ENCODE data around the gene DSEL.
A peak's percentile ranks its signal among the peaks of the same experiment; 100 is the strongest.

DSEL gene

DNA sequence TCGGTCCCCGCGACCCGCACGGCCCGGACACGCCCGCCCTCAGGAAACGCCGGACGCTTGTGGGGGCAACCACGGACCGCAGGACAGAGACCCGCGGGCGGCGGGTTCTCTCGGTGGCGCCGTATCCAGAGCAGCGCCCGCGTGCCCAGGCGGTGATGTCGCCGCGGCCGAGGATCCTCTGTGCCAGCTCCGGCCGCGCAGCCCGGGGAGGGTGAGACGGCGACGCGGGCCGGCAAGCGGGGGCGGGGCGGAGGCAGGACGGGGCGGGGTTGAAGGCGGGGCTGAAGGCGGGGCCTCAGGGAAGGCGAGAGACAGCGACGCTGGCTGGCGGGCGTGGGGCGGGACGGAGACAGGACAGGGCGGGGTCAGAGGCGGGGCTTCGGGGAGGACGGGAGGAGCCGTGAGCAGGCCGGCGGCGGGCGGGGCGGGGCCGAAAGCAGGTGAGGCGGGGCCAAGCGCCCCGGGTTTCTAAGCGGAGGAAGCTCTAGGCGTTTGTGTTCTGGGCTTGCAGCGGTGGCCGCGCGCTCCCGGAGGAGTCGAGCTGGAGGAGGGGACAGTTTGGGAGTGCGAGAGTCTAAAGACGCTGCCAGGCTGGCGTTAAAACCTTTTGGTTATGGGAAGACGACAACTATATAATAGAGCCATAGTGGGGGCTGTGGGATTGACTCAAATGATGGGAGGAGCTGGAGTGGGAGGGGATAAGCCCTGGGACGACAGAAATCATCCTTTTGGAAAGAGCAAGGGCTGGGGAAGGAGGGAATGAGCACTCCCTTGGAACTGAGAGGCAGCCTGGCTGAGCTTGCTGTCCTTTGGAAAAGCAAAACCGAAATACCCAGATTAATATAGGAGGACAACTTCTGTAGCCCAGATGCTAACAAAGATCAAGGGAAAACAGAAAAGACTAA, at the start of gene DSEL:
Gene DSEL (minus strand): TSS at position 182 of the 905 bp plus-strand sequence. CDS start 2,112 bp downstream, outside the sequence.
- peak; percentile 82 for DNase-seq

DNA sequence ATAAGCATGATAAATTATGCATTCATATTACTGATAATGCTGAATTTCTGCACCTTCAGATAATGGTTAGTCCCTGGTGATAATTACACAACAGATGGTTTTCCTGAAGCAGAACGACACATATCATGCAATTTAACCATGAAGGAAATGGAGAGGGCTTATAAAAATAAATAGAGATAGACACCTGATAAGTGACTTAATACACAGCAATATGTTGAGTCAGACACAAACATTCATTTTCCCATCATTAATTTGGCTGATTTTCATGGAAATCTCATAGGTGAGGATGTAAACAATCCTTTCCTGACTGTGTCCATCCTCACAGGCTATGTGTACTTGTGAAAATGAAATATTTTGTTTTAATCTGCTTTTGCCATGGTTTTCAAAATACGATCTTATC, 36.9 kb upstream of the DSEL start:
- DNase-seq, result peak; percentile 72

DNA sequence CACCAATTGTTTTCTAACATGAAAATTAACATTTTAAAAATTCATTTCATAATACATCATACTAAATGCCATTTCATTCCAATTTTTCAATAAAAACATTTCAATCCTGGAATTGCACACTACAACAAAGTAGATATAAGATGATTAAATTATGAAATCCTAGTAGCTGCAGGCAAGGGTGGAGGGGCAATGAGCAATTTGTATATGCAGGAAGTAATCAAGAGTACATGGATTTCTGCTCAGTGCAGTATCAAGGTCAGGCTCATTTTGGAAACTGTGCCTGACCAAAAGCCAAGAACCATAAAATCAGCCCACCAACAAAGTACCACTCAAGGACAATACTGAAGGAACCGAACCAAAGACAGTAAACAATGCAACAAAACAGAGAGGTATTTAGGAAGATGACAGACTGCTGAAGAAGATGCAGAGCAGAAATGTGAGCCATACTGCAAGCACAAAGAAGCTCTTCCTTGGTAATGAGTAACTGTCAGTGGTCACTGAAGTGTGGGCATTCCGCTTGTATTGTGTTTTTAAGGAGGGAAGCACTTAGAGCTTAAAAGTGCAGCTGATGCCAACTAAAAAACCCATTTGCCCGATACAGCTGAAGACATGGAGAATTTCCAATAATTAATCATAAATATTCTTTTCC, 34.5 kb upstream of the DSEL start:
- DNase-seq, result no peak

DNA sequence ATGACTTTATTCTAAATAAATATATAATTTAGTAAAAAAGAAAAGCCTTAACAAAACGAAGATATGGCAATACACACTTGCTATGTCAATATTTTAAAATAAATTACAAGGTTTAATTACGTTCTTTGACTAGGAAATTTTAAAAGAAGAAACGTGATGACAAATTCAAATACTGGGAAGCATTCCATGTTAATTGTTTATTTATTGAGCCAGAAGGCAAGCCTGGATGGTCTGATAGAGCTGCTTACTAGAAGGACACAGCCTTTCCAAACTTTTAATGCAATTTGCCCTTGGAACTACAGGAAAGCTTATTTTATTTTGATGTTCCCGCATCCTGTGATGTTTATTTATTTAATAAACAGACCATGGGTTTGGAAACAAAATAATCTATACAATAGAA, 33.4 kb upstream of the DSEL start:
- DNase-seq, result no peak

DNA sequence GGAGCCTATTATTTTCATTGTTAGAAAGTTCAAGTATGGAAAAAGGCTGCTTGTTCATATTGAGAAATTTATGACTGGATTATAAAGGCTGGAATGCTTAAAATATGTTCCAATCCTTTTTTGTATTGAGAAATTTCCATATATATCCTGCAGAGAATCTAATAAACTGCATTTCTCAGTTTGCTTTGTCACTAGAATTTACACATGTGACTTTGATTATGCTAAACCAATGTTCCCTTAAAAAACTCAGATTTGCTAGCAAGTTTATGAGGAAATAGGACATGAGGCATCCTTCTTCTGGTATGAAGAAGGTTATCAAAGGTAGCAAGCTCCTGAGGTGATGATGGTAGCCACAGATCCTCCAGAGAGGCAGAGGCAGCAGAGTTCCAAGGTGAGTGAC, 29.2 kb upstream of the DSEL start:
- no peak for DNase-seq

DNA sequence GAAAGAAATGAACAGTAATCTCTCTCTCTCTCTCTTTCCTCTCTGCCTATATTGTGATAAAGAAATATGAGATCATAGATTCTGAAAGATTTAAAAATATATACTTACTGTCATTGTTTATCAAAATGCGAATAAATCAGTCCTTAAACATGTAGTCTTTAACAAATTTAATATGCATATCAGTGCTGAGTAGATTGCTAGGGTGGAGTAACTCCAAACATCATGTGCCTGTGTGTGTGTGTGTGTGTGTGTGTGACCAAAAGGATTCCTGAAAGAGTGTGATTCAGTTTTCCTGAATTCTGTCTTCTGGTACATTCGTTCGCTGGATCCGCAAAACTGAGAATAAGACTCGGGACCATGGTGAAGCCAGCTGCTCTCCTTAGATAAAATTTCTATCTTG, 24.0 kb upstream of the DSEL start:
- no peak for DNase-seq

DNA sequence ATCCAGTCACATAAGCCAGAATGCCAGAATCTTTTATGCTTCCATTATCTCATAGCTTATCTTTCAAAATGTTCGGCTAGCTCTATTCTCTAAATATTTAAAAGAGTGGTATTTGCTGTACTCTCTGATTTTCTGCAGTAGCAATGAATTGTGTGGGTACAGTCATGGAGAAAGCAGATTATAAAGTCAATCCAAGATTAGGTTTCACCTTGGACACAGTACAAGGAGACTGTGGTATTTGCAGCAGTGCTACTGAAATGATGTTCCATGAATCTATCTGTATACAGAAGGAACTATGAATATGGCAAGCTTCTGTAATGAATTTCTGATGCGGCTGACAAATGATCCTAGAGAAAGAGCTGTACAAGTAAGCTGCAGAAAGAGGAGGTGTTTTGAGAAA, 15.4 kb upstream of the DSEL start:
- DNase-seq, result no peak

DNA sequence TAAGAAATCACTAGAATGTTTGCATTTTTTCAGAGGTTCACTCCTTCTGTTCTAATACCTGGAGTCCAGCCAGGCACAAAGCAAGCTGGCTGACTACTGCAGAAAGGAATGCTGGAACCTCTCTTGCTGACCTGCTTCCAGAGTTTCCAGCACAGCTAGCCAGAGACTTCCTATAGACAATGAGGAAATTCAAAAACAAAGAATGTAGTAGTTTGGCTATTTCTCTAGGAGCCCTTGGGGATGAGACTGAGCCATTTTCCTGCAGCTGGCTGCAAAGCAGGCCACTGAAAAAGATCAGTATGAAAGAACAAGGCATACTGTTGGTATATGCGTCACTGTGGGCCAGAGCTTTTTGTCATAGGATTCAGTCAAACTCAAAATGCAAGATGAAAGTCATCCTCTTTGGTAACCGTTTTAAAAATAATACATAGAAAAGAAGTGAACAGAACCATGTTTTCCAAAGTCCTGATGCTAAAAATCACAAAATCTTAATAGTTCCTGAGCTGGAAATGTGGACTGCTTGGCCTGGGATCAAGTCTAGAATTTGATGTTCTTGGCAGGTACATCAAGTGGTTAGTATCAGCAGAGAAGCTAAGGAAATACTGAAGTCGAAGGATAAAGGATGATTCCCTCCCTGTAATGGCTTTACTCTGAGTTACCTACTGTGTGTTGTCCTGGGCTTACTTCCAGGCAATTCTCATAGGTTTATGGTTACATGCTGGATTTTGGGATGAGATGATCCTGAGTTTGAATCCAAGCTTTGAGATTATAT, 9.0 kb upstream of the DSEL start:
- no peak for DNase-seq

DNA sequence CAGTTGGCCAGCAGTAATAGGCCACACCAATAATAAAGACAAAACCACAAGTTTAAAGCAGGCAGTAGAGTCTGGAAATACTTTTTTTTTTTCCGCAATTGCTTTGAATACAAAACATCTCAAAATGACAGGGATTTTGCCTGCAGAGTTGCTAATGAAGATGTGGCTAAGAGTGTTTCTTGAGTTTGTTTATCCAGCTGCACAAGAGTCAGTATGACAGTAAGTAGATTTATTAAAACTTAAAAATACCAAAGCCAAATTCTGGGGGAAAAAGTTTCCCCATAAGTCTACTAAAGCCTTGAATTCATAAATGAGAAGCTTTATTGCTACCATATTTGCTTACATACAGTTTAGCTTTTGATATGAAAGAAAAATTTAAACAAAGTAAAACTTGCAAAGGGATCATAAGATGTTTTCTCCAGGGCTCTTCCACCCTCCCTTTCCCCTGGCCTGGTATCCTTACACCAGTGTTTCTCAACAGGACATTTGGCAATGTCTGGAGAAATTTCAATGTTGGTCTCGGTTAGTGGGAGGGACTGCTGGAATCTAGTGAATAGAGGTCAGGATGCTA, 3.9 kb upstream of the DSEL start:
- DNase-seq, result no peak

DNA sequence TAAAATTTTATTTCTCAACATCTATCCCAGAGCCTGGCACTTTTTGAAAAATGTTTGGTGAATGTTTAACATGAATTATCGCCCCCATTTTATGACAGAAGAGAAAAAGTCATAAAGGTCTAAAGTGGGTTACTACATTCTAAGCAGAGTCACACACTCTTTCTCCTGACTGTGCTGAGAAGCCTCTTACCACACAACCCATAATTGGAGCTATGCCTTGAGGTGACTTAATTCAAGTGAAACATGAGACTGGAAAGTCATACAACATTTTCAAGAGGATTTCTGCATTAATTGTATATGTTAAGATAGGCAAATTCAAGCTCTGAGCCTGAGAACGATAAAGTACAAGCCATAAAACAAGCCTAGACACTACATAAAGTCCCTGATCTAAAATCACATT, 3.1 kb upstream of the DSEL start:
- peak; percentile 19 for DNase-seq

DNA sequence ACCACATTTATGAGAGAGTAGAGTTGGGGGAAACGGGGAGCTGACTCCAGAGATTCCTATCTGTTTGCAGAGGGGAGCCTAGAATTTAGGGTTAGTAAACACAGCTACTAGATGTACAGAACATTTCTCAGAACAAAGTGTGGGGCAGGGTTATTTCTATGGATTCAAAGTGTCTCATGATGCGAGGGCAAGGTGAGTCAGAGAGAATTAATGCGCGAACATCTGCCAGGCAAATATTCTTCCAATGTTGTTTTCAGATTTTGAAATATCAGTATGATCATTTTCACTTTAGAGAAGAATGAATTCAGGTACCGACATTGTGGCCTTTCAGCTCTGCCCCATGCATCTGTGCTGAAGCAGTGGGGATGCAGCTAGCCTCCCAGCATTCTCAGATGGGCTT, 2.0 kb upstream of the DSEL start:
- no peak for DNase-seq

DNA sequence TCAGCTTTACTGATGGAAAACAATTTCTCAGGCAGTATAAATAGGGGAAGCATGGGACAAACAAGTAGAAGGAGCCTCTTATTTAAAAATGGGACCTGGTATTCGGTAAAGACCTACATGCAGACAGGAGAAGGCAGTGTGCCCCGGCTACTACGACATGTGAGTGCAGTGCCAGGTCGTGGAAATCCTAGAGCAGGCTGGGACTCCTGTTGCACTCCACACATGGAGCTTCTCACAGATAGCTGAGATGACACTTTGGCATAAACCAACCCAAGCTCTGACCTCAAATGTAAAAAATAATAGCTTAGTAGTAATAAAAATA, 885 bp upstream of the DSEL start:
- DNase-seq, result peak; percentile 48

DNA sequence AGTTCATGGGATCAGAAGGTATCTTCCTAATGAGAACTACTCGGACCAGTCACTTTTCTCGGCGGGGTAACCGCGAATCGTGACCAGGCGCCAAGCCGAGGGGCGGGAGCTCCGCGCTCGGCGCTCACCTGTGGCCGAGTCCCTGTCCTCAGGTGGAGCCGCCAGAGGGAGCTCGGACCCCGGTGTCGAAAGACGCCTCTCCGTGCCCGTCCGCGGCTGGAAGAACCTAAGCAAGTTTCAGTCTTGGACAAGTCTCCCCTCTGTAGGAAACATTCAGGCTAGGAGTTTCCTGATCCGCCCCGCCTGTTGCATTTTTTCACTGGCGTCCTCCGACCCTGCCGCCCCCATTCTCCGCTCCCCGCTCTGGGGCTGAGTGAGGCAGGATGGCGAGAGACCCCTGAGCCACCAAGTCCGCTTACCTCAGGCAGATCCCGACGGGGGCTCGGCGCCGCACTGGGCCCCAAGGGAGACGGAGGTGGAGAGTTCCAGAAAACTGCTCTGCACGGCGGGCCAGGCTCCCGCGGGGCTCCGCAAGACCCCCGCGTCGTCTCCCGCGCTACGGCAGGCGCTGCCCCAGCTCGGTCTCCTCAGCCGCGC, 480 bp downstream of the DSEL start:
- peak; percentile 66 for DNase-seq

DNA sequence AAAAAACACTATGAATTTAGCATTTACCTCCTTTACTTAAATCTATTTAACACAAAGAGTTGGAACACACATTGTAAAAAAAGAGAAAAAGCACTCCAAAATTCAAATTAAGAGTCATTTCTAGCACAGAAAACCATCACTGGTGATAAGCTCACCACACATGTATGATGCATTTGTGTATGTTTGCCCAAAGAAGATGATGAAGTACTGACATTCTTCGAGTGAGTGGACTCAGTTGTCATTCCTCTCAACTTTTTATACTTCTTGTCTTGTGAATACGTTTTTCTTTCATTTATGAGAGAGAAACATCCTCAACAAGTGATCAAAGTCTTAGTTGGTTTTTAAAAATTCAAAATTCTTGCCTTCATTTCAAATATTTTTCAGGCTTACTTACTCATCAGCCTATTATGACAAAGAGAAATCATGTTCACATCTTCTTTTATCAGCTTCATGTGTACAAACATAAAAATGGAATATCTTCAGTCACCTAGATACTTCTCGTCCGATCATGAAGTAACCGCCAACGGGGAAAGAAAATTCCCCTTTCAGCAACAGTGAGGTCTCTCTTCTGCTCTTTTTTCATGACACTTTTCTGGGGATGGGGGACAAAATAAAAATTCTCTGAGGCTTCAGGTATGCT, 1.5 kb downstream of the DSEL start:
- DNase-seq, result no peak

DNA sequence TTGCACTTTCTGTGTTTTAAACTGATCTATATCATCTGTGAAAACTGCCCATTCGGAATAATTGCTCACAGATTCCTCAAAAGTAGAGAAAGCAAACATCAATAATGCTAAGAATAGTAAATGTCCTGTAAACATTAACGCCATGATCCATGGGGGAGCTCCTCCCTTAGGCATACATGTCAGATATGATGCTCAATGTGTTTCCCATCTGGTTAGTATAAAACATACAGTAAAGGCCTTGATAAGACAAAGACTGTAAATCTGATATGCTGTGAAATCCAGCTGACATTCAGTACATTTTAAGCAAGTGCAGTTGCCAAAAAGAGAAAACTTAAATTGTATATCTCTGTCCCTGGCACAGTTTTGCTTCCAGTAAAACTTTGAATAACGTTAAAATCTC, 2.1 kb downstream of the DSEL start:
- DNase-seq, result no peak

DNA sequence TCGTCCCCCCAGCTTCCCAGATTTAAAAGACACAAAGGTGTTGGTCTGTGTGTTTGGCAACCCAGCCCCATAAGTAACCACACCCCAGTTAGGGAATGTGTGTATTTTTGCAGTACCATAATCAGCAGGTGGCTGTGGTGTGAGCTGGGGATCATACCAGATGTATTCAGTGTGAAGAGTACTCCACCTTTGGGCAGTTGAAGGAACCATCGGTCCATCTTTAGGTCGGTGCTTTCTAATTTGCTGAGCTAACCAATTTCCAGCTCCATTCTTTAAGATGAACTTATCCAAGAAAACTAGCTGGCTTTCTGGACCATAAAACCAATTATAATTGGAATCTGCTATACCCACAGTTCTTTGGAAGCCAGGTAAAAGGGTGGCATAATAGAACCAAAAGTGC, 3.2 kb downstream of the DSEL start:
- DNase-seq, result no peak

DNA sequence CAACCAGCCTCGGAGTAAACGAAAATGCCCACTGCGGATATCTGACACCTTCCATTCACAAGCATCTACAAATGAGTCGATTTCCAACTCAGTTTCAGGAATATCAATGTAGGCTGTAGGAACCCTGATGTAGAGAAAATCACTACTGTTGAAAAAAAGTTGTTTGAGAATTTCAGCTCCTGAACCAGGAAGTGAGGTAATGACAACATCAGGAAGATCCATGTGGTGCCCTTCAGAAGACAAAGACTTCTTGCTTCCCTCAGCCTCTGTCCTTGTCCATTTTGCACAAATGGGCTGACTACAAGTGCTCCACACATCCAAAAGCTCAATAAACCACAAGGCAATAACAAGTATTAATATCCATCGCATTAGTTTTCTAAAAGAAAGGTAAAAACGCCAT, 4.7 kb downstream of the DSEL start:
- DNase-seq, result no peak

DNA sequence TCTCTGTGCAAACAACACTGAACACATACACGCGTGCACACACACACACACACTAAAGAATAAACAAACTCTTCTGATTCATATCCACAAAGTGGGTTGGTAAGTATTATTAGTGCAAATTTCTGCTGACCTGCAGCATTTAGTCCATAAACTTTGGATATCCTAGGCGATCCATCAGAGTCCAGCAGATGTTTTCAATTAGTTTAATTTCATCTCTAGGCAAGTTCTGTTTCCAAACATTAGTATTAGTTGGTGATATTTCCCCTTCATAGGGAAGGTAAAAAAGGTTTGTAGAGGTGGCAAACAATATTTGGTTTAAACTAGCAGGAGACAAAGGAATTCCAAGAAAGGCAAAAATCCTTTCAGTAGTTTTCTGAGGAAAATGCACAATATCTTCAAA, 5.7 kb downstream of the DSEL start:
- DNase-seq, result no peak

DNA sequence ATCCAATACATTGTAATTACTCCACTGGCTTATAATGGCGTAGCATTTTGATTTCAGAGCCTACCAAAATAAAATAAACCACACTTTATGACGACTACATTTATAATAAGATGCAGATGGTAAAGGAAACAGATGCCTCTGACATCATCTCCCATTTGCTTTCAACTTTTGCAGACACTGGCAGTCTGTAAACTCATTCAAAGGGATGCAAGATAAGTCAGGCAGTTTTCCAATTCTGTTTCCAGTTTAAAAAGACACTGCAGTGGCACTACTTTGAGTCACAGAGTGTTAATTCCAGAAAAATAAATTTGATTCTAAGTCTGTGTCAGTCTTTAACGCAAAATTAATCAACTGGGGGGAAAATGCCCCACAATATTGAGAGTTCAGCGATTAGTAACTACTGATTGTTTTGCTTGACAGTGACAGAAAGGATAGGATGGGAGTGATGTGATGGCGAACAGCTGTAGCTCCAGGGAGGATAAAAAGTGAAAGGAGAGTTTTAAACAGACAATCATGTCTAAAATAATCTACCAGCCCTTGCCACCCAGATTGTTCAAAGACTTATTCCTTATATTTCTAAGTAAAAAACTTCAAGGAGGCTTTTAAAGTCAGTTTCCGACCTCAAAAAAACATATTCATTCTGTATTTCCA, 6.7 kb downstream of the DSEL start:
- DNase-seq, result no peak

DNA sequence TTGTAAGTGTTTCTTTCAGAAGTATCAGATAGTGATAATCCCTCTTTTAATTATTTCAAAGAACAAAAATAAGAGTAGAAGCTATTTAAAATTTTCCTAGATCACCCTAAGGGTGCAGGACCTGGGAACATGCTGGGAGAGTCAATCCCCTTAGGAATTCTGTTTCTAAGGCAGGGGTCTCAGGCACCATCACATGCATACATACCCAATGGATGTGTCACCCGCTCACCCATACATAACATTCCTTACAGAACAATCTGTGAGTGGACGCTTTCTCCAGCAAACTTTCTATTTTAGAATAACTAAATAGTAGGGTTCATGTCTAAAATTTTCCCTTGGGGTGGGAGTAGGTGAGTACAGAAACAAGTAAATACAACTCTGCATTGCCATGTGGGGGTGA, 8.4 kb downstream of the DSEL start:
- DNase-seq, result no peak

DNA sequence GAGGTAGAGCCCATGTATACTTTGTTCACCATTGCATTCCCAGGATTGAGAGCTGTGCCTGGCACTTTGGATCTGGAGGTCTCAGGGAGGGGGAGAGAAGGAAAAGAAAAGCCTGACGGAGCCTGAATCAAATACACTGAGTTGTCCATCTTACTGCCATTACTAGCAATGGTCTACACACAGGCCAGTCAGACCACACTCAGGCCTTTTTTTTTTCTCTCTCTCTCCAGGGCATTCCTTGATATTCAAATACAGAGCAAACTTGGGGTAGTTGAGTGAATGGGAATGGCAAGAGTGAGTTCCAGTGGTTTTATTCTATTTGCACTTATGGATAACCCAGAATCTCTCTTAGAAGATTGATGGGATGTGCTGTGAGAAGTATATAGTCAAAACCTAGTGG, 11.8 kb downstream of the DSEL start:
- DNase-seq, result no peak
